H1 (cell line): ENCODE measurements around the gene ELFN1.

Experiments
- ATF2 ChIP-seq: IDR thresholded peaks from 2 replicates; pipeline ENCODE4 v1.6.1; 2012; ENCODE audit warnings: low read length, inconsistent platforms
- CBX5 ChIP-seq: fragments of 300-800, 300-1000 bp; sonication (generic); IDR thresholded peaks from 2 replicates; pipeline ENCODE4 v1.7.1; 2016; ENCODE audit warnings: antibody characterized with exemption, low read length, low read depth
- CHD1 ChIP-seq: IDR thresholded peaks from 2 replicates; pipeline ENCODE4 v1.6.1; 2012; ENCODE audit warnings: low read depth, low read length, improper control_type of control experiment
- CTCF ChIP-seq, 3 experiments: IDR thresholded peaks; 1 replicate in 2 of 3; 2 replicates in 1 of 3; pipeline versions ENCODE4 v1.5.1 to v1.6.1; 2011; ENCODE audit warnings: low read length in 3 of 3, mild to moderate bottlenecking in 3 of 3, inconsistent platforms in 2 of 3, low read depth in 1 of 3, moderate library complexity in 1 of 3; ENCODE audit not compliant: insufficient read depth in 1 of 3; ENCODE audit errors: control extremely low read depth in 1 of 3
- EZH2 ChIP-seq: fragments of 200-600 bp; sonication (generic); IDR thresholded peaks from 2 replicates; pipeline ENCODE4 v1.7.1; 2012; ENCODE audit warnings: low read depth, mild to moderate bottlenecking, moderate library complexity, low read length, inconsistent platforms; ENCODE audit not compliant: severe bottlenecking
- MAX ChIP-seq: IDR thresholded peaks from 2 replicates; pipeline ENCODE4 v1.6.1; 2012; ENCODE audit warnings: inconsistent platforms
- POLR2A ChIP-seq, 2 experiments: IDR thresholded peaks; 1 replicate in 1 of 2; 2 replicates in 1 of 2; pipeline ENCODE4 v1.6.1; 2011; ENCODE audit warnings: low read depth in 2 of 2, low read length in 2 of 2, mild to moderate bottlenecking in 2 of 2; ENCODE audit errors: control extremely low read depth in 1 of 2

- TF ChIP-seq POLR2A (IDR thresholded peaks at IDR 0.05; ENCODE audit: control extremely low read depth in 1 of 2, low read depth in 2 of 2, low read length in 2 of 2) (no peak), EZH2 (no peak), CBX5 (no peak), CTCF (IDR thresholded peaks at IDR 0.05; ENCODE audit: control extremely low read depth in 1 of 3, insufficient read depth in 1 of 3, low read depth in 1 of 3, low read length in 3 of 3) (no peak), MAX (no peak), ATF2 (no peak), CHD1 (no peak)
Measured at GRCh38 chr7:1692515-1693418, 22.7 kb downstream of the ELFN1 start.
